OCI-LY7 (cell line): ENCODE data around the gene CAPZB. TPM values are rescaled to one million over a fixed set of nuclear protein-coding genes. Genes with fewer than 3 reads are reported as not detected.

Source experiments
- BruUV-seq: library from RNA; stranded (reverse); fragments of 400-500 nt; replicated peaks from 2 replicates; lab custom pipeline; 2021; lab: Mats Ljungman, UMichigan
- CTCF ChIA-PET: fragments of 300-600 bp; sonication (Branson Sonifier 250); formaldehyde crosslinking; loops from one replicate; lab custom pipeline; 2022; ENCODE audit warnings: antibody characterized with exemption; ENCODE audit not compliant: unreplicated experiment; lab: Charles Lee
- POLR2A ChIA-PET: fragments of 300-600 bp; sonication (Branson Sonifier 250); formaldehyde crosslinking; loops from one replicate; lab custom pipeline; 2022; ENCODE audit warnings: antibody characterized with exemption; lab: Charles Lee
- DNase-seq: peaks from one replicate; pipeline ENCODE4 v3.0.0-alpha.2; 2015; ENCODE audit warnings: low spot score
- H2AFZ ChIP-seq: fragments of 200-600 bp; sonication (generic), shearing (Covaris generic); 2 replicates; pipeline ENCODE4 v1.6.1; 2014; ENCODE audit warnings: mild to moderate bottlenecking, antibody characterized with exemption, low read length, moderate library complexity
- H3K27ac ChIP-seq: fragments of 200-600 bp; sonication (generic); 2 replicates; pipeline ENCODE4 v1.5.1; 2014; ENCODE audit warnings: mixed run types, low read depth, mild to moderate bottlenecking, moderate library complexity, low read length, inconsistent platforms; ENCODE audit not compliant: poor library complexity, severe bottlenecking
- H3K36me3 ChIP-seq: fragments of 200-600 bp; sonication (generic); 2 replicates; pipeline ENCODE4 v1.6.1; 2014; ENCODE audit warnings: mild to moderate bottlenecking, antibody characterized with exemption, low read length, moderate library complexity, mixed read lengths; ENCODE audit not compliant: insufficient read depth
- H3K4me1 ChIP-seq: fragments of 200-600 bp; sonication (generic); 2 replicates; pipeline ENCODE4 v1.5.1; 2014; ENCODE audit warnings: mild to moderate bottlenecking, low read length; ENCODE audit not compliant: insufficient read depth, poor library complexity, severe bottlenecking
- H3K4me2 ChIP-seq: fragments of 200-600 bp; sonication (generic); 2 replicates; pipeline ENCODE4 v1.6.1; 2014; ENCODE audit warnings: mild to moderate bottlenecking, low read length
- H3K4me3 ChIP-seq: fragments of 200-600 bp; sonication (generic); 2 replicates; pipeline ENCODE4 v1.5.1; 2014; ENCODE audit warnings: mild to moderate bottlenecking, low read depth, low read length; ENCODE audit not compliant: poor library complexity, severe bottlenecking
- H3K79me2 ChIP-seq: fragments of 200-600 bp; sonication (generic); 2 replicates; pipeline ENCODE4 v1.6.1; 2016; ENCODE audit warnings: low read depth, mild to moderate bottlenecking, low read length, moderate library complexity, mixed read lengths; ENCODE audit not compliant: insufficient read depth
- H3K9me2 ChIP-seq: fragments of 200-600 bp; sonication (generic); 2 replicates; pipeline ENCODE4 v1.6.1; 2016; ENCODE audit warnings: mild to moderate bottlenecking, low read length, mixed read lengths; ENCODE audit not compliant: insufficient read depth
- H3K9me3 ChIP-seq: fragments of 200-600 bp; sonication (generic); 2 replicates; pipeline ENCODE4 v1.6.1; 2014; ENCODE audit warnings: mild to moderate bottlenecking, mixed run types, low read length, mixed read lengths
- H4K20me1 ChIP-seq: fragments of 200-600 bp; sonication (generic); 2 replicates; pipeline ENCODE4 v1.6.1; 2014; ENCODE audit warnings: mild to moderate bottlenecking, antibody characterized with exemption, low read length, moderate library complexity, mixed read lengths; ENCODE audit not compliant: insufficient read depth
- EZH2phosphoT487 ChIP-seq: fragments of 200-600 bp; sonication (generic); IDR thresholded peaks from 2 replicates; pipeline ENCODE4 v1.6.1; 2018; ENCODE audit warnings: low read depth, borderline replicate concordance, mild to moderate bottlenecking, mixed run types, antibody characterized with exemption, low read length, moderate library complexity, mixed read lengths
- intact Hi-C: fragments of 100-400 bp; cut with micrococcal nuclease; formaldehyde crosslinking; loops from one replicate; pipeline ENCODE4 v1.10.0; 2022; ENCODE audit not compliant: unreplicated experiment
- total RNA-seq, 2 experiments: library from RNA; depleted of rRNA in 1 of 2; stranded (reverse); fragments of >200 nt in 1 of 2; shearing (Covaris generic) in 1 of 2; gene quantifications; 2 replicates each; pipeline ENCODE4 v1.2.3, GENCODE V29; 2014 to 2022
- TF ChIP-seq, protein P1 (sequence below): fragments of 200-600 bp; sonication (generic); conservative IDR thresholded peaks from 2 replicates; pipeline ENCODE4 v1.5.1; 2014; ENCODE audit warnings: mild to moderate bottlenecking, antibody characterized with exemption, low read length, moderate library complexity, mixed read lengths

CAPZB gene
- total RNA-seq, 2 experiments from 2014 or later = 61.3 to 187 TPM

GRCh38 chr1:19390166-19390850 lies 95.0 kb downstream of the CAPZB start:
- intact Hi-C loops = loop anchor here (5.0 kb wide), 1 partner anchor 97 kb away; the partner anchor contains the start of gene CAPZB
- H3K9me2 ChIP-seq = no peaks in the 10 kb centered on the region
- BruUV-seq = no TSS peak
- H3K36me3 ChIP-seq = peaks cover 5% of the 10 kb centered on the region; the same call in 1 of the 2 replicates
- no peaks in the 10 kb centered on the region for H4K20me1 ChIP-seq
- ChIA-PET POLR2A (interaction anchor here (0.6 kb wide), 1 partner anchor 46 kb away, joined by 3 read pairs; no protein-coding TSS in a partner anchor), CTCF (no interaction called here)
- H2AFZ ChIP-seq = no peak overlapping the region
- no peak for TF ChIP-seq EZH2phosphoT487
- TF ChIP-seq, protein P1, sequence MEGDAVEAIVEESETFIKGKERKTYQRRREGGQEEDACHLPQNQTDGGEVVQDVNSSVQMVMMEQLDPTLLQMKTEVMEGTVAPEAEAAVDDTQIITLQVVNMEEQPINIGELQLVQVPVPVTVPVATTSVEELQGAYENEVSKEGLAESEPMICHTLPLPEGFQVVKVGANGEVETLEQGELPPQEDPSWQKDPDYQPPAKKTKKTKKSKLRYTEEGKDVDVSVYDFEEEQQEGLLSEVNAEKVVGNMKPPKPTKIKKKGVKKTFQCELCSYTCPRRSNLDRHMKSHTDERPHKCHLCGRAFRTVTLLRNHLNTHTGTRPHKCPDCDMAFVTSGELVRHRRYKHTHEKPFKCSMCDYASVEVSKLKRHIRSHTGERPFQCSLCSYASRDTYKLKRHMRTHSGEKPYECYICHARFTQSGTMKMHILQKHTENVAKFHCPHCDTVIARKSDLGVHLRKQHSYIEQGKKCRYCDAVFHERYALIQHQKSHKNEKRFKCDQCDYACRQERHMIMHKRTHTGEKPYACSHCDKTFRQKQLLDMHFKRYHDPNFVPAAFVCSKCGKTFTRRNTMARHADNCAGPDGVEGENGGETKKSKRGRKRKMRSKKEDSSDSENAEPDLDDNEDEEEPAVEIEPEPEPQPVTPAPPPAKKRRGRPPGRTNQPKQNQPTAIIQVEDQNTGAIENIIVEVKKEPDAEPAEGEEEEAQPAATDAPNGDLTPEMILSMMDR = no peak
- peak overlapping the region; percentile 41 for H3K4me3 ChIP-seq
- H3K27ac ChIP-seq = peak overlapping the region; percentile 77
- H3K4me1 ChIP-seq = peaks cover 37% of the 10 kb centered on the region
- no peak for DNase-seq
- H3K4me2 ChIP-seq = peak overlapping the region; percentile 72
- peaks cover 8% of the 10 kb centered on the region; the same call in 1 of the 2 replicates for H3K79me2 ChIP-seq
- no peaks in the 10 kb centered on the region for H3K9me3 ChIP-seq

GRCh38 chr1:19388980-19389379 lies 96.4 kb downstream of the CAPZB start:
- Histone ChIP-seq H3K9me2 (no peaks in the 10 kb centered on the region), H3K4me3 (no peak overlapping the region), H3K9me3 (no peaks in the 10 kb centered on the region), H3K4me1 (peaks cover 35% of the 10 kb centered on the region), H3K27ac (no peak overlapping the region), H2AFZ (no peak overlapping the region), H3K79me2 (peaks cover 8% of the 10 kb centered on the region; the same call in 1 of the 2 replicates), H3K4me2 (no peak overlapping the region), H3K36me3 (peaks cover 14% of the 10 kb centered on the region; the same call in 1 of the 2 replicates), H4K20me1 (no peaks in the 10 kb centered on the region)
- BruUV-seq = no TSS peak
- CTCF ChIA-PET = no interaction called here
- no peak for TF ChIP-seq EZH2phosphoT487
- TF ChIP-seq, protein P1 = no peak
- no peak for DNase-seq
- intact Hi-C loops = no loop called here
- POLR2A ChIA-PET = no interaction called here

DNA sequence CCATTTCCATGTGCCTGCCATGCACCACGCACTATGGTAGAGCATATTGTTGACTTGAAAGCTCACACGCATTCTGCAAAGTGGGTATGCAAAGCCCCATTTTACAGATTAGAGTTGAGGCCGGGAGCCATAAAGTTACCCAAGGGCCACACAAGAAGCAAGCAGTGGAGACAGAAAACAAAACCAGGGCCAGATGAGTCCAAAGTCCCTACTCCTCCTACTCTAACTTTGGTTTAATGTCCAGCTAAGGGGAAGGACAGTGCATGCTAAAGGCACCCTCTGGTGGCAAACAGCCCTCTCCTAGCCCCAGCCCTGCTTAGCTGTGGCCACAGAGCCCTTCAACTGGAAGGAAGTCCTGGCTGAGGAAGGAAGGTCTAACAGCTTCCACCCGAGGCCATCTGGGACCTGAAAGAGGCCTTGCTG lies 98.3 kb downstream of the CAPZB start:
- TF ChIP-seq, protein P1 = no peak
- no peak for TF ChIP-seq EZH2phosphoT487
- BruUV-seq = no TSS peak
- H3K4me2 ChIP-seq = no peak overlapping the region
- H3K9me2 ChIP-seq = no peaks in the 10 kb centered on the region
- intact Hi-C loops = no loop called here
- H4K20me1 ChIP-seq = no peaks in the 10 kb centered on the region
- no peaks in the 10 kb centered on the region for H3K9me3 ChIP-seq
- CTCF ChIA-PET = no interaction called here
- peaks cover 8% of the 10 kb centered on the region; the same call in 1 of the 2 replicates for H3K79me2 ChIP-seq
- peaks cover 26% of the 10 kb centered on the region; the same call in 1 of the 2 replicates for H3K36me3 ChIP-seq
- no peak overlapping the region for H3K4me3 ChIP-seq
- H2AFZ ChIP-seq = no peak overlapping the region
- POLR2A ChIA-PET = no interaction called here
- H3K27ac ChIP-seq = no peak overlapping the region
- H3K4me1 ChIP-seq = peaks cover 18% of the 10 kb centered on the region
- DNase-seq = no peak
